Measurements from ENCODE around the gene AGAP4.
"Not testable (repeated sequence)": the region's sequence is repeated elsewhere in the genome, so short reads cannot be mapped to it uniquely, and the experiment has no call there.

The AGAP4 gene

GRCh38 chr10:45817130-45817859 lies 30.0 kb downstream of the AGAP4 start:
- H3K27me3 ChIP-seq (ENCODE audit: insufficient read depth, low read length), result no peaks in the 10 kb centered on the region
- no peak overlapping the region for H2AFZ ChIP-seq (ENCODE audit: low read depth, low read length)
- no peak overlapping the region for H3K4me3 ChIP-seq (ENCODE audit: low read length)
- no peaks in the 10 kb centered on the region for H3K4me1 ChIP-seq (ENCODE audit: insufficient read depth, low read length)
- no peaks in the 10 kb centered on the region for H3K9me3 ChIP-seq (ENCODE audit: low read length)
- no peaks in the 10 kb centered on the region for H3K36me3 ChIP-seq (ENCODE audit: insufficient read depth, low read length)

- H3K36me3 ChIP-seq (ENCODE audit: insufficient read depth, low read length); H3K4me1 ChIP-seq (ENCODE audit: insufficient read depth, low read length); H2AFZ ChIP-seq (ENCODE audit: low read depth, low read length); H3K27me3 ChIP-seq (ENCODE audit: insufficient read depth, low read length); H3K4me3 ChIP-seq (ENCODE audit: low read length); H3K9me3 ChIP-seq (ENCODE audit: low read length): not testable (repeated sequence)
These were observed 33.2 kb downstream of the AGAP4 start for GRCh38 chr10:45814146-45814545.

GRCh38 chr10:45812959-45813358 lies 34.3 kb downstream of the AGAP4 start:
- not testable (repeated sequence) for H2AFZ ChIP-seq (ENCODE audit: low read depth, low read length); H3K9me3 ChIP-seq (ENCODE audit: low read length); H3K36me3 ChIP-seq (ENCODE audit: insufficient read depth, low read length); H3K4me3 ChIP-seq (ENCODE audit: low read length); H3K27me3 ChIP-seq (ENCODE audit: insufficient read depth, low read length)
- peaks cover 12% of the 10 kb centered on the region for H3K4me1 ChIP-seq (ENCODE audit: insufficient read depth, low read length)

- no peak overlapping the region for H3K4me3 ChIP-seq (ENCODE audit: low read length)
- no peaks in the 10 kb centered on the region for H3K27me3 ChIP-seq (ENCODE audit: insufficient read depth, low read length)
- H3K4me1 ChIP-seq (ENCODE audit: insufficient read depth, low read length), result peaks cover 12% of the 10 kb centered on the region
- no peaks in the 10 kb centered on the region for H3K9me3 ChIP-seq (ENCODE audit: low read length)
- H2AFZ ChIP-seq (ENCODE audit: low read depth, low read length), result no peak overlapping the region
- no peaks in the 10 kb centered on the region for H3K36me3 ChIP-seq (ENCODE audit: insufficient read depth, low read length)
These were observed 36.2 kb downstream of the AGAP4 start for GRCh38 chr10:45811075-45811474.

- H2AFZ ChIP-seq (ENCODE audit: low read depth, low read length), result peak overlapping the region; percentile 30
- H3K4me1 ChIP-seq (ENCODE audit: insufficient read depth, low read length), result peaks cover 12% of the 10 kb centered on the region
- H3K9me3 ChIP-seq (ENCODE audit: low read length), result no peaks in the 10 kb centered on the region
- H3K4me3 ChIP-seq (ENCODE audit: low read length), result no peak overlapping the region
- H3K27me3 ChIP-seq (ENCODE audit: insufficient read depth, low read length), result no peaks in the 10 kb centered on the region
- H3K36me3 ChIP-seq (ENCODE audit: insufficient read depth, low read length), result no peaks in the 10 kb centered on the region
These were observed 37.5 kb downstream of the AGAP4 start for GRCh38 chr10:45809837-45810236.

GRCh38 chr10:45804996-45805395 lies 42.3 kb downstream of the AGAP4 start:
- H2AFZ ChIP-seq (ENCODE audit: low read depth, low read length); H3K27me3 ChIP-seq (ENCODE audit: insufficient read depth, low read length); H3K9me3 ChIP-seq (ENCODE audit: low read length); H3K4me3 ChIP-seq (ENCODE audit: low read length); H3K4me1 ChIP-seq (ENCODE audit: insufficient read depth, low read length); H3K36me3 ChIP-seq (ENCODE audit: insufficient read depth, low read length): not testable (repeated sequence)

- not testable (repeated sequence) for H3K4me3 ChIP-seq (ENCODE audit: low read length)
These were observed 44.0 kb downstream of the AGAP4 start for GRCh38 chr10:45803060-45804010.

GRCh38 chr10:45794761-45795160 lies 52.5 kb downstream of the AGAP4 start:
- not testable (repeated sequence) for H3K27me3 ChIP-seq (ENCODE audit: insufficient read depth, low read length); H3K36me3 ChIP-seq (ENCODE audit: insufficient read depth, low read length); H3K4me3 ChIP-seq (ENCODE audit: low read length); H3K4me1 ChIP-seq (ENCODE audit: insufficient read depth, low read length); H2AFZ ChIP-seq (ENCODE audit: low read depth, low read length); H3K9me3 ChIP-seq (ENCODE audit: low read length)

More at GRCh38 chr10:45803060-45804010, 44.0 kb downstream of the AGAP4 start:
- not testable (repeated sequence) for H3K27me3 ChIP-seq (ENCODE audit: insufficient read depth, low read length); H3K9me3 ChIP-seq (ENCODE audit: low read length); H2AFZ ChIP-seq (ENCODE audit: low read depth, low read length); H3K36me3 ChIP-seq (ENCODE audit: insufficient read depth, low read length); H3K4me1 ChIP-seq (ENCODE audit: insufficient read depth, low read length)

GRCh38 chr10:45790694-45791426 lies 56.4 kb downstream of the AGAP4 start:
- H3K9me3 ChIP-seq (ENCODE audit: low read length); H3K4me1 ChIP-seq (ENCODE audit: insufficient read depth, low read length); H2AFZ ChIP-seq (ENCODE audit: low read depth, low read length); H3K27me3 ChIP-seq (ENCODE audit: insufficient read depth, low read length); H3K4me3 ChIP-seq (ENCODE audit: low read length): not testable (repeated sequence)
- peaks cover 11% of the 10 kb centered on the region for H3K36me3 ChIP-seq (ENCODE audit: insufficient read depth, low read length)

- peaks cover 11% of the 10 kb centered on the region for H3K36me3 ChIP-seq (ENCODE audit: insufficient read depth, low read length)
- not testable (repeated sequence) for H3K4me1 ChIP-seq (ENCODE audit: insufficient read depth, low read length); H3K9me3 ChIP-seq (ENCODE audit: low read length); H3K4me3 ChIP-seq (ENCODE audit: low read length); H3K27me3 ChIP-seq (ENCODE audit: insufficient read depth, low read length); H2AFZ ChIP-seq (ENCODE audit: low read depth, low read length)
These were observed 57.3 kb downstream of the AGAP4 start for GRCh38 chr10:45789991-45790390.

GRCh38 chr10:45787212-45787741 lies 60.0 kb downstream of the AGAP4 start:
- not testable (repeated sequence) for H3K27me3 ChIP-seq (ENCODE audit: insufficient read depth, low read length); H3K4me1 ChIP-seq (ENCODE audit: insufficient read depth, low read length); H3K4me3 ChIP-seq (ENCODE audit: low read length); H2AFZ ChIP-seq (ENCODE audit: low read depth, low read length); H3K9me3 ChIP-seq (ENCODE audit: low read length)
- H3K36me3 ChIP-seq (ENCODE audit: insufficient read depth, low read length), result peaks cover 11% of the 10 kb centered on the region

GRCh38 chr10:45786217-45786616 lies 61.1 kb downstream of the AGAP4 start:
- H2AFZ ChIP-seq (ENCODE audit: low read depth, low read length); H3K9me3 ChIP-seq (ENCODE audit: low read length); H3K4me1 ChIP-seq (ENCODE audit: insufficient read depth, low read length); H3K27me3 ChIP-seq (ENCODE audit: insufficient read depth, low read length); H3K4me3 ChIP-seq (ENCODE audit: low read length): not testable (repeated sequence)
- H3K36me3 ChIP-seq (ENCODE audit: insufficient read depth, low read length), result peaks cover 11% of the 10 kb centered on the region
